ENCODE data around the gene PLOD1.

Gene PLOD1

DNA sequence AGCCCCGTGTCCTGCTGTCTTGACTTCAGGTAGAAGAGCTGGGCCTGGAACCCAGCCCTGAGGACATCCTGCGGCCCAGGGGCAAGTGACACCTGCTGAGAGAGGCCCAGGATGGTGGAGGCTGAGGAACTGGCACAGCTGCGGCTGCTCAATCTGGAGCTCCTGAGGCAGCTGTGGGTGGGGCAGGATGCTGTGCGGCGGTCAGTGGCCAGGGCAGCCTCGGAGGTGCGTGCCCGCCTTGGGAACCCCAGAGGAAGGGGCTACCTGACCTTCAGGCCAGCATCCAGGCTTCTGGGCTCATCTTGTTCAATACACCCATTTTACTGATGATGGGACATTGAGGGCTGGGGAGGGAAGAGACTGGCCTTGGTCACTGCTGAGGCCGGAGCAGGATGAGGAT is 87.1 kb downstream of the PLOD1 start:
- no peak overlapping the region for H3K27ac Mint-ChIP-seq

DNA sequence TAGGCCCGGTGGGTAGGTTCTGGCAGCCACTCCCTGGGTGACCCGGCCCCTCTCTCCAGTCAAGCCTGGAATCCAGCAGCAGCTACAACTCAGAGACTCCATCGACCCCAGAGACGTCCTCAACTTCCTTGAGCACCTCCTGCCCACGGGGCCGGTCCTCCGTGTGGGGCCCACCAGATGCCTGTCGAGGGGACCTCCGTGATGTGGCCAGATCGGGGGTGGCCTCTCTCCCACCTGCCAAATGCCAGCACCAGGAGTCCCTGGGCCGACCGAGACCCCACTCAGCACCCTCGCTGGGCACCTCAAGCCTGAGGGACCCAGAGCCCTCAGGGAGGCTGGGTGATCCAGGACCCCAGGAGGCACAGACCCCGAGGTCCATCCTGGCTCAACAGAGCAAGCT is 87.5 kb downstream of the PLOD1 start:
- Mint-ChIP-seq H3K27ac (no peak overlapping the region), H3K4me1 (peaks cover 6% of the 10 kb centered on the region), H3K4me3 (no peak overlapping the region), H3K27me3 (ENCODE audit: low read depth, poor library complexity) (peaks cover 7% of the 10 kb centered on the region), H3K9me3 (no peaks in the 10 kb centered on the region), H3K36me3 (ENCODE audit: low read depth) (peaks cover 38% of the 10 kb centered on the region)
- no peak for DNase-seq
- TF ChIP-seq, protein P1, sequence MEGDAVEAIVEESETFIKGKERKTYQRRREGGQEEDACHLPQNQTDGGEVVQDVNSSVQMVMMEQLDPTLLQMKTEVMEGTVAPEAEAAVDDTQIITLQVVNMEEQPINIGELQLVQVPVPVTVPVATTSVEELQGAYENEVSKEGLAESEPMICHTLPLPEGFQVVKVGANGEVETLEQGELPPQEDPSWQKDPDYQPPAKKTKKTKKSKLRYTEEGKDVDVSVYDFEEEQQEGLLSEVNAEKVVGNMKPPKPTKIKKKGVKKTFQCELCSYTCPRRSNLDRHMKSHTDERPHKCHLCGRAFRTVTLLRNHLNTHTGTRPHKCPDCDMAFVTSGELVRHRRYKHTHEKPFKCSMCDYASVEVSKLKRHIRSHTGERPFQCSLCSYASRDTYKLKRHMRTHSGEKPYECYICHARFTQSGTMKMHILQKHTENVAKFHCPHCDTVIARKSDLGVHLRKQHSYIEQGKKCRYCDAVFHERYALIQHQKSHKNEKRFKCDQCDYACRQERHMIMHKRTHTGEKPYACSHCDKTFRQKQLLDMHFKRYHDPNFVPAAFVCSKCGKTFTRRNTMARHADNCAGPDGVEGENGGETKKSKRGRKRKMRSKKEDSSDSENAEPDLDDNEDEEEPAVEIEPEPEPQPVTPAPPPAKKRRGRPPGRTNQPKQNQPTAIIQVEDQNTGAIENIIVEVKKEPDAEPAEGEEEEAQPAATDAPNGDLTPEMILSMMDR (IDR thresholded peaks at IDR 0.05), result no peak

More for the DNA sequence above, 87.1 kb downstream of the PLOD1 start:
- Mint-ChIP-seq H3K36me3 (ENCODE audit: low read depth) (peaks cover 34% of the 10 kb centered on the region), H3K4me3 (no peak overlapping the region), H3K4me1 (peaks cover 6% of the 10 kb centered on the region), H3K27me3 (ENCODE audit: low read depth, poor library complexity) (peaks cover 7% of the 10 kb centered on the region), H3K9me3 (no peaks in the 10 kb centered on the region)
- no peak for DNase-seq
- TF ChIP-seq, protein P1 (IDR thresholded peaks at IDR 0.05), result no peak

Data from nephron progenitor cell (in vitro differentiated cells).